ENCODE results near the gene CCBE1.

GRCh38 chr18:59694824-59695223 lies 2.4 kb downstream of the CCBE1 start:
- TF ChIP-seq GATA2 (IDR thresholded peaks at IDR 0.05; ENCODE audit: low read depth, low read length) (no peak), GATA3 (IDR thresholded peaks at IDR 0.05; ENCODE audit: low read depth, low read length) (no peak)
